Transverse colon (tissue), 4 donors: ENCODE data around the gene PRM2.

ENCODE experiments used
- EP300 ChIP-seq: sonication (generic); formaldehyde crosslinking; IDR thresholded peaks from one replicate; pipeline ENCODE4 v1.6.1; 2017; ENCODE audit warnings: antibody characterized with exemption, low read depth
- POLR2A ChIP-seq: fragments of 450-650 bp; IDR thresholded peaks from one replicate; pipeline ENCODE4 v1.6.1; 2016; ENCODE audit warnings: antibody characterized with exemption, mild to moderate bottlenecking, moderate library complexity
- POLR2AphosphoS5 ChIP-seq, 3 donors: sonication (generic); formaldehyde crosslinking; IDR thresholded peaks; one replicate each; pipeline ENCODE4 v1.6.1; 2016; ENCODE audit warnings: antibody characterized with exemption in 3 of 3
- TF ChIP-seq, protein P1 (sequence below), 5 experiments: fragments of 200-600 bp in 3 of 5; fragments of 450-650 bp in 2 of 5; sonication (generic) in 3 of 5; IDR thresholded peaks; 1 replicate in 2 of 5; 2 replicates in 3 of 5; pipeline ENCODE4 v1.5.1; 2016 to 2017; ENCODE audit warnings: antibody characterized with exemption in 5 of 5, inconsistent platforms in 3 of 5, mild to moderate bottlenecking in 2 of 5, moderate library complexity in 1 of 5

DNA sequence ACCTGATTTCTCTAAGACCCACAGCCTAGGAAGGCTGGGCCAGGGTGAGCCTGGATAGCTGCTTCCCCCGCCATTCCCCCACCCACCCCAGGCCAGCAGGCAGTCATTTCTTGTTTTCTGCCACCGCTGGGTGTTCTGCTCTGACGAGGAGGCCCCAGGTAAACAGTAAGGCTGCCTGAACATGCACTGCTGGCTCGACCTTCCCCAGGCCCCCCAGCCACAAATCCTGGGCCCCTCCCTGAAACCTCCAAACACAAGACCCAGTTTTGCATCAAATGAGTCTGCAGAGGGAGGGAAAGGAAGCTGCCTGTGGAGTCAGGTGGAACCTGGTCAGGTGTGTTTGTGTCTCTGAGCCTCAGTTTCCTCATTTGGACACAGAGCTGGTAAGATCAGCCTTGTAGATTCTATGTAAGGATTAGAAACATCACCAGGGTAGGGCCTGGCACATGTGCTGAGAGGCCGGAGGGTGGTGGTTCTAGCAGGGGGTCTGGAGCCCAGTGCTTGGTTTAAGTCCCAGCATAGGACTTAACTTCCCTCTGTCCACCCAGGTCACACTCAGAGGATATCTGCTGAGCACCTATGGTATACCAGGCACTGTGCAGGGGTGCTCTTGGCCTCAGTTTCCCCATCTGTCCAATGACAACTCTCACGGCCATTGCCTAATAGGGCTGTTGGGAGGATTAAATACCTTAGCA lies 23.7 kb upstream of the PRM2 start:
- TF ChIP-seq, protein P1, sequence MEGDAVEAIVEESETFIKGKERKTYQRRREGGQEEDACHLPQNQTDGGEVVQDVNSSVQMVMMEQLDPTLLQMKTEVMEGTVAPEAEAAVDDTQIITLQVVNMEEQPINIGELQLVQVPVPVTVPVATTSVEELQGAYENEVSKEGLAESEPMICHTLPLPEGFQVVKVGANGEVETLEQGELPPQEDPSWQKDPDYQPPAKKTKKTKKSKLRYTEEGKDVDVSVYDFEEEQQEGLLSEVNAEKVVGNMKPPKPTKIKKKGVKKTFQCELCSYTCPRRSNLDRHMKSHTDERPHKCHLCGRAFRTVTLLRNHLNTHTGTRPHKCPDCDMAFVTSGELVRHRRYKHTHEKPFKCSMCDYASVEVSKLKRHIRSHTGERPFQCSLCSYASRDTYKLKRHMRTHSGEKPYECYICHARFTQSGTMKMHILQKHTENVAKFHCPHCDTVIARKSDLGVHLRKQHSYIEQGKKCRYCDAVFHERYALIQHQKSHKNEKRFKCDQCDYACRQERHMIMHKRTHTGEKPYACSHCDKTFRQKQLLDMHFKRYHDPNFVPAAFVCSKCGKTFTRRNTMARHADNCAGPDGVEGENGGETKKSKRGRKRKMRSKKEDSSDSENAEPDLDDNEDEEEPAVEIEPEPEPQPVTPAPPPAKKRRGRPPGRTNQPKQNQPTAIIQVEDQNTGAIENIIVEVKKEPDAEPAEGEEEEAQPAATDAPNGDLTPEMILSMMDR (IDR thresholded peaks at IDR 0.05), result no peak
- no peak for TF ChIP-seq EP300
- no peak for TF ChIP-seq POLR2A
- no peak for TF ChIP-seq POLR2AphosphoS5 (IDR thresholded peaks at IDR 0.05)
